GM08714 (cell line): Measurements from ENCODE around the gene NR2F1-AS1.

ENCODE experiments used
- H3K4me3 ChIP-seq: fragments of 200-500 bp; sonication (Bioruptor generic); 2 replicates; pipeline ENCODE4 v1.5.1; 2014; ENCODE audit warnings: mild to moderate bottlenecking, low read length, inconsistent platforms
- ZNF274 ChIP-seq: IDR thresholded peaks from 2 replicates; pipeline ENCODE4 v1.6.1; 2012; ENCODE audit warnings: mild to moderate bottlenecking, low read depth, low read length

Gene NR2F1-AS1

DNA sequence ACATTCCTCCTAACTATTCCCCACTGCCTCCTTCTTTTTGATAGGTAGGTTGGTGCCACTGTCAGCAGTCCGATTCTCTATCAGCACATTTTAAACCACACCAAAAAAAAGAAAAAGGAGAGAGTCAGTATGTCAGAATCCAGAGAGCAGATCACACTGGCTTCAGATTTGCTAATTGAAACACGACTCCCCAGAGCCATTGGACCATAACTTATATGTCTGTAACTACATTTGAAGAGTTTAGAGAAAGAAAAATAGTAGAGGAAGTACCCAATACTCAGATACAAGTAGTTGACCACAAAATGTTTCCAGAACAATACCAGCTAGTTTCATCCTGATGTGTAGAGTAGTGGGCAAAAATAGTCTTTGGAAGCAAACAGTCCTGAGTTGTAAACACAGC is 216.6 kb downstream of the NR2F1-AS1 start:
- no peak for TF ChIP-seq ZNF274

GRCh38 chr5:93360436-93361088 is 220.5 kb downstream of the NR2F1-AS1 start:
- TF ChIP-seq ZNF274: no peak
- H3K4me3 ChIP-seq: no peak overlapping the region

More for the DNA sequence above, 216.6 kb downstream of the NR2F1-AS1 start:
- no peak overlapping the region for H3K4me3 ChIP-seq

DNA sequence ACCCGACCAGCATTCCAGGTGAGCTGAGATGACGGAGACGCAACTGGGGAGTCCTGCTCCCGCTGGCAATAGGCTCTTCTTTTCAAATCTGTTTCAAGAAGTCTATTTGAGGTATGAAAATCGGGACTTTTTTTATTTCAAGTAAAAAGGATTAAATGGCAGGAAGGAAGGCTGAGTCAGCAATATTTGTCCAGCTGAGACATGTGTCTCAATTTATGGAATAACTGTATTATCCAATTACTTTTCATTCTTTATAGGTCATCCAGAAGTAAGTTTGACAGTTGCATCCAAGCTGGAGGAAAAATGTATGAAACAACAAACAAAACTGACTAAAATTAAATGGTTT is 221.1 kb downstream of the NR2F1-AS1 start:
- H3K4me3 ChIP-seq: no peak overlapping the region
- TF ChIP-seq ZNF274: no peak
